Activated CD8-positive, alpha-beta memory T cell treated with anti-CD3 and anti-CD28 coated beads for 4 hours (primary cell): ENCODE measurements around the gene SPRY4.
"Not testable (repeated sequence)": the region's sequence is repeated elsewhere in the genome, so short reads cannot be mapped to it uniquely, and the experiment has no call there.

Experiments
- DNase-seq, 2 donors: peaks; one replicate each; pipeline ENCODE4 v3.0.0-alpha.2; 2020; ENCODE audit warnings: low read depth in 2 of 2

Gene SPRY4

GRCh38 chr5:142334538-142334937, 9.7 kb upstream of the SPRY4 start:
- DNase-seq = no peak

GRCh38 chr5:142333749-142334148, 8.9 kb upstream of the SPRY4 start:
- not testable (repeated sequence) for DNase-seq

GRCh38 chr5:142330444-142330843, 5.6 kb upstream of the SPRY4 start:
- no peak for DNase-seq

GRCh38 chr5:142330026-142330425, 5.2 kb upstream of the SPRY4 start:
- no peak for DNase-seq

GRCh38 chr5:142327111-142327842, 2.5 kb upstream of the SPRY4 start:
- DNase-seq = no peak

- no peak for DNase-seq
Measured at GRCh38 chr5:142326480-142326938, 1.7 kb upstream of the SPRY4 start.

- no peak for DNase-seq
Measured at GRCh38 chr5:142325725-142326479, 1.1 kb upstream of the SPRY4 start.

- peak in 1 of 2 donors; percentile 5 for DNase-seq
Measured at GRCh38 chr5:142324136-142324870, 518 bp downstream of the SPRY4 start.

GRCh38 chr5:142323480-142324135, 1.2 kb downstream of the SPRY4 start:
- DNase-seq = no peak

- no peak for DNase-seq
Measured at GRCh38 chr5:142322747-142323479, 1.9 kb downstream of the SPRY4 start.

- no peak for DNase-seq
Measured at GRCh38 chr5:142322403-142322746, 2.4 kb downstream of the SPRY4 start.

GRCh38 chr5:142320851-142321560, 3.8 kb downstream of the SPRY4 start:
- DNase-seq = no peak

- no peak for DNase-seq
Measured at GRCh38 chr5:142320430-142320738, 4.4 kb downstream of the SPRY4 start.

GRCh38 chr5:142319560-142320429, 5.0 kb downstream of the SPRY4 start:
- DNase-seq = no peak

- no peak for DNase-seq
Measured at GRCh38 chr5:142319105-142319504, 5.7 kb downstream of the SPRY4 start.

- no peak for DNase-seq
Measured at GRCh38 chr5:142317753-142318152, 7.1 kb downstream of the SPRY4 start.

- DNase-seq = no peak
Measured at GRCh38 chr5:142317173-142317572, 7.6 kb downstream of the SPRY4 start.

GRCh38 chr5:142316681-142317080, 8.1 kb downstream of the SPRY4 start:
- DNase-seq = no peak

- DNase-seq = no peak
Measured at GRCh38 chr5:142316051-142316450, 8.8 kb downstream of the SPRY4 start.
